ENCODE measurements around the gene CLBA1.

Gene CLBA1

DNA sequence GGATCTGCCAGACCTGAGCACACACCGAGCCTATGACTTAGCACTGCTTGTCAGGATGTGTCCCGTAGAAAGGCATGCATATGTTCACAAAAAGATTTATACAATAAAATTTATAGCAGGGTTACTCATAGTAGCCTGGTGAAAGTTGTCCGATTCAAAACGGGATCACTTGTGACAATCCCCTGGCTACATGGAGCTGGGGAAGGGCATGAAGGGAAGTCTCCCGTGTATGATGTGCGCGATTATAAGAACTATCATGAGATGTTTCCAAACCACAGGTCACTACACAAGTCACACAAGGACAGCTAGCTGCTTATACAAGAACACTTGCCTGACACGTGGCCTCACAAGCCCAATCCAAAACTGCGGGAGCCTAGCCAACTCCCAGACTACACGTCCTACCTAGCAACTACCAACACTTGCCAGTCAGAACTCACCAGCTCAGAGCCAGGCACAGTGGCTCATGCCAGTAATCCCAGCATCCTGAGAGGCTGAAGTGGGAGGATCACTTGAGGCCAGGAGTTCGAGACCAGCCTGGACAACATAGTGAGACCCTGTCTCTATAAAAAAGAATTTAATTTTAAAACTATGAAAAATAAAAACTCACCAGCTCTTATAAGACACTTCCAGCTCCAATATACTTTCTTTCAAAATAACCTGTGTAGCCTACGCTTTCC, 42.8 kb downstream of the CLBA1 start (continued):
- TF ChIP-seq INSM2 (tag by site-specific recombination; IDR thresholded peaks at IDR 0.05) (no peak), ZNF362 (tag by site-specific recombination; IDR thresholded peaks at IDR 0.05) (no peak), ZNF548 (tag by site-specific recombination; IDR thresholded peaks at IDR 0.05) (no peak)

DNA sequence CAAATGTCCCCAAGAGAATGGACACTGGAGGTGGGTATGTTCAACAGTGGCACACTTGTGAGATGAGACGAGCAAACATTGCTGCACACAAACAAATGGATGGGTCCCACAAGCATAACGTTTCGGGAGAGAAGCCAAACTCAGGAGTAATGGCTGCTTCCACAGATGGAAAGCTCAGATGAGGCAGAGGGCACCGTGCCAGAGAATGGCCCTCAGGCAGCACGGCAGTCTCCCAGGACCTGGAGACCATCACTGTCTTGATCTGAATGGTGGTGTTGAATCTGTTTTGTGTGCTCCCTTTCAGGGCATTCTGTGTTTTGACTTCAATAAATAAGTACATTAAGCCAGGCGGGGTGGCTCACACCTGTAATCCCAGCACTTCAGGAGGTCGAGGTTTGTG, 43.8 kb downstream of the CLBA1 start:
- peaks cover 2% of the 10 kb centered on the region; the same call in 1 of the 2 replicates for H3K4me1 ChIP-seq (ENCODE audit: control insufficient read depth, insufficient read depth, low read length)
- TF ChIP-seq ZNF366 (tag by site-specific recombination; conservative IDR thresholded peaks at IDR 0.05) (no peak), ZNF596 (tag by site-specific recombination; IDR thresholded peaks at IDR 0.05) (no peak), ZNF248 (tag by site-specific recombination; IDR thresholded peaks at IDR 0.05) (no peak), ZNF221 (tag by site-specific recombination; IDR thresholded peaks at IDR 0.05; ENCODE audit: borderline replicate concordance) (no peak), ZNF138 (tag by site-specific recombination; IDR thresholded peaks at IDR 0.05; ENCODE audit: borderline replicate concordance) (no peak), ZNF776 (tag by site-specific recombination; IDR thresholded peaks at IDR 0.05; ENCODE audit: borderline replicate concordance) (no peak), REPIN1 (tag by site-specific recombination; IDR thresholded peaks at IDR 0.05; ENCODE audit: low read depth) (no peak), ZNF501 (tag by site-specific recombination; IDR thresholded peaks at IDR 0.05) (no peak), ZNF362 (tag by site-specific recombination; IDR thresholded peaks at IDR 0.05) (no peak)
- TF ChIP-seq, protein P1, sequence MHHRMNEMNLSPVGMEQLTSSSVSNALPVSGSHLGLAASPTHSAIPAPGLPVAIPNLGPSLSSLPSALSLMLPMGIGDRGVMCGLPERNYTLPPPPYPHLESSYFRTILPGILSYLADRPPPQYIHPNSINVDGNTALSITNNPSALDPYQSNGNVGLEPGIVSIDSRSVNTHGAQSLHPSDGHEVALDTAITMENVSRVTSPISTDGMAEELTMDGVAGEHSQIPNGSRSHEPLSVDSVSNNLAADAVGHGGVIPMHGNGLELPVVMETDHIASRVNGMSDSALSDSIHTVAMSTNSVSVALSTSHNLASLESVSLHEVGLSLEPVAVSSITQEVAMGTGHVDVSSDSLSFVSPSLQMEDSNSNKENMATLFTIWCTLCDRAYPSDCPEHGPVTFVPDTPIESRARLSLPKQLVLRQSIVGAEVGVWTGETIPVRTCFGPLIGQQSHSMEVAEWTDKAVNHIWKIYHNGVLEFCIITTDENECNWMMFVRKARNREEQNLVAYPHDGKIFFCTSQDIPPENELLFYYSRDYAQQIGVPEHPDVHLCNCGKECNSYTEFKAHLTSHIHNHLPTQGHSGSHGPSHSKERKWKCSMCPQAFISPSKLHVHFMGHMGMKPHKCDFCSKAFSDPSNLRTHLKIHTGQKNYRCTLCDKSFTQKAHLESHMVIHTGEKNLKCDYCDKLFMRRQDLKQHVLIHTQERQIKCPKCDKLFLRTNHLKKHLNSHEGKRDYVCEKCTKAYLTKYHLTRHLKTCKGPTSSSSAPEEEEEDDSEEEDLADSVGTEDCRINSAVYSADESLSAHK (tag by site-specific recombination; IDR thresholded peaks at IDR 0.05) = no peak
- H3K4me3 ChIP-seq (ENCODE audit: low read depth, low read length) = no peak overlapping the region
- H3K27ac ChIP-seq (ENCODE audit: extremely low read depth, low read depth, low read length) = no peak overlapping the region
- ChIA-PET POLR2A (no interaction called here), CTCF (interaction anchor here (0.8 kb wide), 1 partner anchor 16 kb away, joined by 4 read pairs; no protein-coding TSS in a partner anchor)
- H3K9me3 ChIP-seq (ENCODE audit: control insufficient read depth, insufficient read depth, low read depth, low read length) = no peaks in the 10 kb centered on the region
- H3K36me3 ChIP-seq (ENCODE audit: control insufficient read depth in 2 of 2, insufficient read depth in 1 of 2, low read length in 2 of 2) = no peaks in the 10 kb centered on the region

DNA sequence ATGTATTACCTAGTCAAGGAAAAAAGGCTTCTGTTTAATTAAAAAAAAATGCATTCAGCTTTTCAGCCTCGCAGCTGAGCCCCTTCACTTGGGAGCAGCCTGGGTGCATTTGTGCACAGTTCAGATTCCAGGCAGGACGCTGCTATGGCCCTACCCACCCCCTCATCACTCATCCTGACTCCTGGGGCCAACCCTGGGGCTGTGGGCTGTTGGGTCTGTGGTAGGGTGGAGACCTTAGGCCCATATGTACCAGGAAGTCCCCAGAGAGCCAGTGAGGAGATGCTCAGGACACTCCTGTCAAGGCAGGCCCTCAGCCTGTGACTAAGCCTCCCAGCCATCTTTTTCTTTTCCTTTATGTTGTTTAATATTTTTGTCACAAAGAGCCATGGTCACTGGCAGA, 44.6 kb downstream of the CLBA1 start:
- ChIA-PET POLR2A (no interaction called here), CTCF (interaction anchor here (0.6 kb wide), 1 partner anchor 161 kb away, joined by 3 read pairs; no protein-coding TSS in a partner anchor)
- Histone ChIP-seq H3K27ac (ENCODE audit: extremely low read depth, low read depth, low read length) (no peak overlapping the region), H3K4me1 (ENCODE audit: control insufficient read depth, insufficient read depth, low read length) (peaks cover 2% of the 10 kb centered on the region; the same call in 1 of the 2 replicates), H3K36me3 (ENCODE audit: control insufficient read depth in 2 of 2, insufficient read depth in 1 of 2, low read length in 2 of 2) (no peaks in the 10 kb centered on the region), H3K4me3 (ENCODE audit: low read depth, low read length) (no peak overlapping the region), H3K9me3 (ENCODE audit: control insufficient read depth, insufficient read depth, low read depth, low read length) (no peaks in the 10 kb centered on the region)
- TF ChIP-seq ZNF513 (tag by site-specific recombination; IDR thresholded peaks at IDR 0.05) (no peak), ZBTB8A (tag by site-specific recombination; IDR thresholded peaks at IDR 0.05) (no peak), ZNF777 (tag by site-specific recombination; IDR thresholded peaks at IDR 0.05; ENCODE audit: borderline replicate concordance) (no peak), ZNF768 (tag by site-specific recombination; IDR thresholded peaks at IDR 0.05) (no peak), ZBTB21 (tag by site-specific recombination; IDR thresholded peaks at IDR 0.05) (no peak), ZNF664 (tag by site-specific recombination; IDR thresholded peaks at IDR 0.05) (no peak), ZNF707 (tag by site-specific recombination; IDR thresholded peaks at IDR 0.05) (no peak), ZNF146 (tag by site-specific recombination; IDR thresholded peaks at IDR 0.05) (no peak)
- TF ChIP-seq, protein P2, sequence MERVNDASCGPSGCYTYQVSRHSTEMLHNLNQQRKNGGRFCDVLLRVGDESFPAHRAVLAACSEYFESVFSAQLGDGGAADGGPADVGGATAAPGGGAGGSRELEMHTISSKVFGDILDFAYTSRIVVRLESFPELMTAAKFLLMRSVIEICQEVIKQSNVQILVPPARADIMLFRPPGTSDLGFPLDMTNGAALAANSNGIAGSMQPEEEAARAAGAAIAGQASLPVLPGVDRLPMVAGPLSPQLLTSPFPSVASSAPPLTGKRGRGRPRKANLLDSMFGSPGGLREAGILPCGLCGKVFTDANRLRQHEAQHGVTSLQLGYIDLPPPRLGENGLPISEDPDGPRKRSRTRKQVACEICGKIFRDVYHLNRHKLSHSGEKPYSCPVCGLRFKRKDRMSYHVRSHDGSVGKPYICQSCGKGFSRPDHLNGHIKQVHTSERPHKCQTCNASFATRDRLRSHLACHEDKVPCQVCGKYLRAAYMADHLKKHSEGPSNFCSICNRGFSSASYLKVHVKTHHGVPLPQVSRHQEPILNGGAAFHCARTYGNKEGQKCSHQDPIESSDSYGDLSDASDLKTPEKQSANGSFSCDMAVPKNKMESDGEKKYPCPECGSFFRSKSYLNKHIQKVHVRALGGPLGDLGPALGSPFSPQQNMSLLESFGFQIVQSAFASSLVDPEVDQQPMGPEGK (tag by site-specific recombination; IDR thresholded peaks at IDR 0.05) = no peak
